Right cardiac atrium (tissue), 5 donors: ENCODE measurements around the gene EFEMP2. TPM values are rescaled to one million over a fixed set of nuclear protein-coding genes. Genes with fewer than 3 reads are reported as not detected.

Experiments
- ATAC-seq, 2 donors: fragments of 200-7000 bp; cut with Tn5 transposase; one replicate each; pipeline versions ENCODE4 v1.8.0 to v1.9.1; 2020; ENCODE audit warnings: moderate library complexity in 2 of 2, mild to moderate bottlenecking in 1 of 2
- DNase-seq, 3 donors: peaks; one replicate each; pipeline ENCODE4 v3.0.0-alpha.2; 2020
- H3K27ac ChIP-seq: one replicate; pipeline ENCODE4 v1.5.1; 2013; ENCODE audit warnings: mild to moderate bottlenecking, low read length, control low read depth, moderate library complexity
- H3K27me3 ChIP-seq: one replicate; pipeline ENCODE4 v1.6.1; 2013; ENCODE audit not compliant: control insufficient read depth, insufficient read depth
- H3K4me1 ChIP-seq: one replicate; pipeline ENCODE4 v1.6.1; 2013; ENCODE audit warnings: low read length; ENCODE audit not compliant: control insufficient read depth, insufficient read depth
- H3K4me3 ChIP-seq: one replicate; pipeline ENCODE4 v1.5.1; 2013; ENCODE audit warnings: low read length, control low read depth
- H3K9me3 ChIP-seq: one replicate; pipeline ENCODE4 v1.6.1; 2013; ENCODE audit warnings: low read length; ENCODE audit not compliant: control insufficient read depth
- WGBS: extraction: QIAGEN DNeasy Blood & Tissue Kit; methylation state at CpG from one replicate; pipeline ENCODE4 v1.1.7; 2013; 5-methylcytosine and 5-hydroxymethylcytosine counted together
- intact Hi-C, 4 donors: fragments of 100-400 bp; cut with DNase I; formaldehyde crosslinking; loops; one replicate each; pipeline versions ENCODE4 v1.11.0 to v1.14.0; 2022 to 2023
- polyA plus RNA-seq: library from polyadenylated mRNA; stranded (reverse); fragments of 200-250 nt; gene quantifications from one replicate; pipeline ENCODE4 v1.2.3, GENCODE V29; 2013
- total RNA-seq, 4 donors: library from RNA; stranded (reverse); fragmentation: NEBNext Ultra II Directional; extraction: Animal tissue kit (Norgen Biotek cat#: 25700); gene quantifications; one replicate each; pipeline ENCODE4 v1.2.1, GENCODE V29; 2021
- donor health status: healthy with polysubstance abuse.
- donor health status: DM: no; HTN: yes; CAD: no.
- donor health status: DM: no; HTN: no; CAD: no.
- donor health status: DM: no; HTN: yes; CAD: no; lungs with severe emphysema.
- donor health status: DM: yes; HTN: yes; CAD: no.

The EFEMP2 gene
- total and polyA plus RNA-seq, 5 donors = 128 to 164 (median 140) TPM

GRCh38 chr11:65891219-65892136 is 18.9 kb upstream of the EFEMP2 start:
- no peaks in the 10 kb centered on the region for H3K27me3 ChIP-seq
- ATAC-seq = peak; percentile 1 to 37
- H3K4me3 ChIP-seq = peak overlapping the region; percentile 61
- no peaks in the 10 kb centered on the region for H3K9me3 ChIP-seq
- peak overlapping the region; percentile 98 for H3K27ac ChIP-seq
- WGBS = under 1% methylated on average over 57 of the region's 57 CpGs
- DNase-seq = peak; percentile 69 to 88 (median 85)
- H3K4me1 ChIP-seq = peaks cover 7% of the 10 kb centered on the region
- intact Hi-C loops = no loop called here

DNA sequence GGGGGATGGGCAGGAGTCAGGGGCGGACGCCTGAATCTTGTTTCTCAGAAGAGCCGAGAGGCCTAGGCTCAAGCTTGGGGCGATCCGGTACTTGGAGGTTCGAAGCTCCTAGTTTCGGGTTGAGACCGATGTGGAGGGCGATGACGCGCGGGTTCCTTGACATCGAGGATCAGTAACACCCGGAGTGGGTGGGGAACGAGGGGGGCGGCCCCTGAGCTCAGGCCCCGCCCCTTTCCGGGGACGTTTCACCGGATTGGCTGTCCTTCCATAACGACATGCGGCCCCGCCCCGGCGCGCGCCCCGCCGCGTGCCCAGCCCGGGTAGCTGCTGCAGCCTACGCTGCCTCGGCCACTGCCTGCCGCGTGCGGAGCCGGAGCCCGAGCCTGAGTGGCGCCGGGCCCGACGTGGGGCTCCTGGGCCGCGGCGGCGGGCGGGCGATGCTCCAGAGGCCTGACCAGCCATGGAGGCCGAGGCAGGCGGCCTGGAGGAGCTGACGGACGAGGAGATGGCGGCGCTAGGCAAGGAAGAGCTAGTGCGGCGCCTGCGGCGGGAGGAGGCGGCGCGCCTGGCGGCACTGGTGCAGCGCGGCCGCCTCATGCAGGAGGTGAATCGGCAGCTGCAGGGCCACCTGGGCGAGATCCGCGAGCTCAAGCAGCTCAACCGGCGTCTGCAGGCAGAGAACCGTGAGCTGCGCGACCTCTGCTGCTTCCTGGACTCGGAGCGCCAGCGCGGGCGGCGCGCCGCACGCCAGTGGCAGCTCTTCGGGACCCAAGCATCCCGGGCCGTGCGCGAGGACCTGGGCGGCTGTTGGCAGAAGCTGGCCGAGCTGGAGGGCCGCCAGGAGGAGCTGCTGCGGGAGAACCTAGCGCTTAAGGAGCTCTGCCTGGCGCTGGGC is 18.0 kb upstream of the EFEMP2 start, which contains the start of gene CCDC85B:
TSS of gene CCDC85B (plus strand) at position 350 of the 895 bp plus-strand sequence. CDS start at position 461, 111 bp downstream.
- DNase-seq = peak; percentile 99 to 100 (median 100)
- Histone ChIP-seq H3K4me1 (peaks cover 7% of the 10 kb centered on the region), H3K27me3 (no peaks in the 10 kb centered on the region), H3K27ac (peak within 1 kb of the TSS; percentile 98), H3K9me3 (no peaks in the 10 kb centered on the region), H3K4me3 (peak within 1 kb of the TSS; percentile 61)
- peak; percentile 80 to 83 for ATAC-seq
- intact Hi-C loops = no loop called here
- WGBS = under 1% methylated on average over 94 of the region's 94 CpGs

- no peaks in the 10 kb centered on the region for H3K27me3 ChIP-seq
- peak; percentile 83 to 87 for ATAC-seq
- intact Hi-C loops = loop anchor here in 2 of 4 donors (5.0 to 10.0 kb wide), 3 partner anchors 74 to 99 kb away; partner anchors contain the start of gene SART1 (in 2 of the 2)
- peak; percentile 98 to 99 (median 99) for DNase-seq
- peak within 1 kb of the TSS; percentile 55 for H3K4me3 ChIP-seq
- H3K9me3 ChIP-seq = no peaks in the 10 kb centered on the region
- peaks cover 7% of the 10 kb centered on the region for H3K4me1 ChIP-seq
- under 1% methylated on average over 57 of the region's 57 CpGs for WGBS
- peak within 1 kb of the TSS; percentile 97 for H3K27ac ChIP-seq
Observed at GRCh38 chr11:65888163-65888814, 15.7 kb upstream of the EFEMP2 start, which contains the start of gene FIBP. Gene FIBP, minus strand, starts transcription at chr11:65888471. Its CDS starts 53 bp downstream, at chr11:65888418.

- peak overlapping the region; percentile 49 for H3K27ac ChIP-seq
- H3K4me1 ChIP-seq = peaks cover 6% of the 10 kb centered on the region
- H3K4me3 ChIP-seq = peak overlapping the region; percentile 55
- 3% methylated on average over 23 of the region's 23 CpGs for WGBS
- H3K27me3 ChIP-seq = no peaks in the 10 kb centered on the region
- ATAC-seq (no peak), DNase-seq (no peak)
- no peaks in the 10 kb centered on the region for H3K9me3 ChIP-seq
- intact Hi-C loops = loop anchor here in 2 of 4 donors (5.0 to 10.0 kb wide), 3 partner anchors 75 to 100 kb away; partner anchors contain the start of gene SART1 (in 2 of the 2)
Observed at GRCh38 chr11:65887723-65888162, 15.1 kb upstream of the EFEMP2 start.

DNA sequence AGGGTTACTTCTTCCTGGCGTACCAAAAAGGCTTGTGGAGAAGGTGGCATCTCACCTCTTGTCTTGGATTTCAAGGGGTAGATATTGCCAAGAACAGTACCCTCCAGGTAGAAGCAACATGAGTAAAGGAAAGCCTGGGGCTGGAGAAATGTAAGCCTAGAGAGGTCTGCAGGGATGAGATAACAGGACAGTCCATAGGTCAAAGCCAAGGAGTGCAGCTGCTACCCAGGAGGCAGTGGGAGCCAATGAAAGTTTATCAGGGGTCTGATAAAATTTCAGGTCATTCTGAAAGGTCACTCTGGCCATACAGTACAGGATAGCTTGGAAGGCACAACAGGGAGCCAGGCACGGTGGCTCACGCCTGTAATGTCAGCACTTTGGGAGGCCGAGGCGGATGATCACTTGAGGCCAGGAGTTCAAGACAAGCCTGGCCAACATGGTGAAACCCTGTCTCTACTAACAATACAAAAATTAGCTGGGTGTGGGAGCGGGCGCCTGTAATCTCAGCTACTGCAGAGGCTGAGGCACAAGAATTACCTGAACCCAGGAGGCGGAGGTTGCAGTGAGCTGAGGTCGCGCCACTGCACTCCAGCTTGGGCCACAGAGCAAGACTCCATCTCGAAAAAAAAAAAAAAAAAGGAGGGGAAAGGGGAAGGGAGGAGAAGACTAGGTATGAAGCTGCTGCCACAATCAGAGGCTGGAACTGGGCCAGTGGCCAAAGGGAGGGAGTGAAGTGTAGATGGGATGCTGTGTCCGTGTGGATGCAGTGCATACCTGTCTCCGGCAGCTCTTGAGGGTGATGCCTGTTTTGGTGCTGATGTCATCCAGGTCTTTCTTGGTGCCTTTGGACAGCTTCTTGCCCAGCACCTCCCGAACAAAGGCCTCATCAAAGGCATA is 14.5 kb upstream of the EFEMP2 start:
- H3K4me1 ChIP-seq = peaks cover 4% of the 10 kb centered on the region
- H3K4me3 ChIP-seq = peak overlapping the region; percentile 55
- 76% methylated on average over 14 of the region's 14 CpGs for WGBS
- DNase-seq (peak in 1 of 3 donors; percentile 71), ATAC-seq (no peak)
- H3K27ac ChIP-seq = peak overlapping the region; percentile 49
- intact Hi-C loops = loop anchor here in 2 of 4 donors (5.0 to 10.0 kb wide), 3 partner anchors 75 to 100 kb away; partner anchors contain the start of gene SART1 (in 2 of the 2)
- no peaks in the 10 kb centered on the region for H3K27me3 ChIP-seq
- H3K9me3 ChIP-seq = no peaks in the 10 kb centered on the region

- H3K27me3 ChIP-seq = no peaks in the 10 kb centered on the region
- DNase-seq (peak in 1 of 3 donors; percentile 31), ATAC-seq (no peak)
- no peaks in the 10 kb centered on the region for H3K9me3 ChIP-seq
- H3K27ac ChIP-seq = no peak overlapping the region
- peaks cover 4% of the 10 kb centered on the region for H3K4me1 ChIP-seq
- H3K4me3 ChIP-seq = no peak overlapping the region
- intact Hi-C loops = loop anchor here in 3 of 4 donors (2.0 to 10.0 kb wide), 5 partner anchors 76 to 105 kb away; partner anchors contain the start of gene SART1 (in 2 of the 3)
- WGBS = 92% methylated on average over 12 of the region's 12 CpGs
Observed at GRCh38 chr11:65885808-65886536, 13.4 kb upstream of the EFEMP2 start.

DNA sequence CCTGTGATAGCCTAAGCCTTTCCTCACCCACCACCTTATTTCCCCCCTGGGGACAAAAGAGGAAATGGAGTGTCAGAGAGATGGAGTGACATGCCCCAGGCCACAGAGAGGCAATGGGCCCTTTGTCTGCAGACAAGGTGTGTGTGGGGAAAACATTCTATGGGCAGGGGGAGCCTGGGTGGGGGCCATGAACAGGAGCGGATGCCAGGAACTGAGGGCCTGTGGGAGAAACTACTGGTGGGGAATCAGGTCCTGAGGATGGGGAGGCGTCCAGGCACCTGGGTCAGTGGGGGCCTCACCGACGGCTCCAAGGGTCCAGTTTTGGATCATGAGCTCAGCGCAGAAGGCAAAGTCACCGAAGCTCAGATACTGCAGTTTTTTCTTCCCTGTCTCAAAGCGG is 12.6 kb upstream of the EFEMP2 start:
- no peaks in the 10 kb centered on the region for H3K27me3 ChIP-seq
- no peak overlapping the region for H3K4me3 ChIP-seq
- 92% methylated on average over 7 of the region's 7 CpGs for WGBS
- no peaks in the 10 kb centered on the region for H3K9me3 ChIP-seq
- ATAC-seq = no peak
- DNase-seq = no peak
- peaks cover 4% of the 10 kb centered on the region for H3K4me1 ChIP-seq
- intact Hi-C loops = loop anchor here in 3 of 4 donors (2.0 to 10.0 kb wide), 5 partner anchors 77 to 106 kb away; partner anchors contain the start of gene SART1 (in 2 of the 3)
- H3K27ac ChIP-seq = no peak overlapping the region

GRCh38 chr11:65884716-65885092 is 12.1 kb upstream of the EFEMP2 start:
- WGBS = 25% methylated on average over 9 of the region's 9 CpGs
- intact Hi-C loops = loop anchor here (2.0 to 10.0 kb wide), 5 partner anchors 78 to 106 kb away; partner anchors contain the start of gene SART1 (in 2 of the 4)
- ATAC-seq (peak; percentile 22 to 23), DNase-seq (peak; percentile 79 to 92 (median 92))
- Histone ChIP-seq H3K9me3 (no peaks in the 10 kb centered on the region), H3K4me3 (no peak overlapping the region), H3K4me1 (no peaks in the 10 kb centered on the region), H3K27ac (peak overlapping the region; percentile 8), H3K27me3 (no peaks in the 10 kb centered on the region)
